ENCODE results near the gene MLEC. TPM values are rescaled to one million over a fixed set of nuclear protein-coding genes. Genes with fewer than 3 reads are reported as not detected.

Gene MLEC
- total and polyA plus RNA-seq, 2 of the 13 experiments (the other 11 are each of a cell fraction or from before 2014, with no cell fraction given), result 49.8 to 156 TPM

DNA sequence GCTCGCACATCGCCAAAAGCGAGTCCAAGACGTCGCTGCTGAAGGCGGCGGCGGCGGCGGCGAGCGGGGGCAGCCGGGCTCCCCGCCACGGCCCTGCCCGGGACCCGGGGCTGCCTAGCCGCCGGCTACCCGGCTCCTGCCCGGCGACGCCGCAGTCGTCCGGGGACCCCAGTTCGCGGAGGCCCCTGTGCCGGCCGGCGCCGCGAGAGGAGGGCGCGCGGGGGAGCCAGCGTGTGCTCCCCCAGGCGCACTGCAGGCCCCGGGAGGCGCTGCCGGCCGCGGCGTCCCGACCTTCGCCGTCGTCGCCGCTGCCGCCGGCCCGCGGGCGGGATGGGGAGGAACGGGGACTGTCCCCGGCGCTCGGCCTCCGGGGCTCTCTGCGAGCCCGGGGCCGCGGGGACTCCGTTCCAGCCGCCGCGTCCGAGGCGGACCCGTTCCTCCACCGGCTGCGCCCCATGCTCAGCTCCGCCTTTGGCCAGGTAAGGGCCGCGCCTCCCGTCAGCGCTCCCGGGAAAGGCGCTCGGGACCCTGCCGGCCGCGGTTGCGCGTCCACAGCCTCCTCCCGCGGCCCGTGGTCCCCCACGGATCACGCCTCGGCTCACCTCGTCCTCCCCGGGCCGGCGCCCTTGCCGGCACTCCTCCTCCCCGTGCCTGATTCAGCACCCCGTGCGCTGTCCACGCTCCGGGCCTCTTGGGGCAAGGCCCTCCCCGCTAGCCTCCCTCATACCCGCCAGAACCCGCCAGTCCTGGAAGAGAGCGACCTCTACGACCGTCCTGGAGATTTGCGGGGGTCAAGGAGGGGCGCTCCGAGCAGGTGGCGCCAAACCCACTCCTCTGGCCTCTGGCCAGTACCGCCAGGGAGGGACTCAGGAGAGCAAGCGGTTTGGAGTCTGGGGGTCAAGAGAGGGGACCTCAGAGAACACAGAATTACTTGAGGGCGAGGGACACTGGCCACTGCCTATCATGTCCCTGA lies 45.8 kb upstream of the MLEC start:
- ChIA-PET POLR2A (no interaction called here), CTCF (ENCODE audit: low intra/inter-chr PET ratio, low total read pairs) (no interaction called here)
- ATAC-seq (peak; percentile 83), FAIRE-seq (no peak), DNase-seq (ENCODE audit: low spot score) (peak; percentile 22)
- Histone ChIP-seq H4K20me1 (ENCODE audit: insufficient read depth, low read length) (peaks cover 6% of the 10 kb centered on the region; the same call in 1 of the 2 replicates), H3K9me3 (ENCODE audit: low read length) (no peaks in the 10 kb centered on the region), H3K4me3 (replicated peaks in 1 of 3; ENCODE audit: insufficient read depth in 1 of 3, low read depth in 2 of 3, low read length in 3 of 3) (peak overlapping the region; percentile 24 to 64 (median 33); a peak in 4 of 6 replicates), H3K27ac (ENCODE audit: extremely low read length, insufficient read depth, low read length) (no peak overlapping the region), H3K4me2 (ENCODE audit: low read depth, low read length) (peak overlapping the region; percentile 77), H3K79me2 (ENCODE audit: insufficient read depth, low read length) (no peaks in the 10 kb centered on the region), H2AFZ (ENCODE audit: low read length) (no peak overlapping the region), H3K4me1 (ENCODE audit: insufficient read depth, low read length) (peaks cover 15% of the 10 kb centered on the region), H3K9ac (ENCODE audit: insufficient read depth, low read depth, low read length) (no peak overlapping the region), H3K36me3 (replicated peaks in 1 of 2; ENCODE audit: control insufficient read depth in 1 of 2, insufficient read depth in 2 of 2, low read length in 2 of 2) (no peaks in the 10 kb centered on the region), H3K27me3 (ENCODE audit: control insufficient read depth in 1 of 2, insufficient read depth in 2 of 2, low read length in 2 of 2) (peaks cover 10 to 56% of the 10 kb centered on the region in 2 experiments; a peak in 3 of 5 replicates)
- BruUV-seq (replicated peaks), result no TSS peak
- 10% methylated on average over 13 of the region's 115 CpGs for WGBS (ENCODE audit: low lambda C conversion rate)
- in situ Hi-C loops (cut with HindIII; ENCODE audit: extremely low pct_ligation_motif_present, low pct_unique_long_range_greater_than_20kb) (no loop called here), intact Hi-C loops (cut with micrococcal nuclease; ENCODE audit: unreplicated experiment) (no loop called here)
- no peak for TF ChIP-seq MBD4 (IDR thresholded peaks at IDR 0.05; ENCODE audit: borderline replicate concordance, low read length)
- TF ChIP-seq GABPA (IDR thresholded peaks at IDR 0.05; ENCODE audit: low read depth, low read length), result no peak
- no peak for TF ChIP-seq GABPA (CRISPR knock-in tag; IDR thresholded peaks at IDR 0.05; ENCODE audit: low read depth)
- TF ChIP-seq CEBPG (CRISPR knock-in tag; IDR thresholded peaks at IDR 0.05), result no peak
- TF ChIP-seq CHCHD3 (CRISPR knock-in tag; IDR thresholded peaks at IDR 0.05), result no peak
- no peak for TF ChIP-seq SRSF4 (IDR thresholded peaks at IDR 0.05; ENCODE audit: low read depth, low read length, poor library complexity, severe bottlenecking)
- TF ChIP-seq ZNF709 (CRISPR knock-in tag; IDR thresholded peaks at IDR 0.05), result no peak
- TF ChIP-seq ISL2 (CRISPR knock-in tag; IDR thresholded peaks at IDR 0.05), result no peak
- no peak for TF ChIP-seq SCMH1 (CRISPR knock-in tag; IDR thresholded peaks at IDR 0.05; ENCODE audit: borderline replicate concordance)
- no peak for TF ChIP-seq ZNF207 (IDR thresholded peaks at IDR 0.05; ENCODE audit: borderline replicate concordance)
- TF ChIP-seq, protein P1, sequence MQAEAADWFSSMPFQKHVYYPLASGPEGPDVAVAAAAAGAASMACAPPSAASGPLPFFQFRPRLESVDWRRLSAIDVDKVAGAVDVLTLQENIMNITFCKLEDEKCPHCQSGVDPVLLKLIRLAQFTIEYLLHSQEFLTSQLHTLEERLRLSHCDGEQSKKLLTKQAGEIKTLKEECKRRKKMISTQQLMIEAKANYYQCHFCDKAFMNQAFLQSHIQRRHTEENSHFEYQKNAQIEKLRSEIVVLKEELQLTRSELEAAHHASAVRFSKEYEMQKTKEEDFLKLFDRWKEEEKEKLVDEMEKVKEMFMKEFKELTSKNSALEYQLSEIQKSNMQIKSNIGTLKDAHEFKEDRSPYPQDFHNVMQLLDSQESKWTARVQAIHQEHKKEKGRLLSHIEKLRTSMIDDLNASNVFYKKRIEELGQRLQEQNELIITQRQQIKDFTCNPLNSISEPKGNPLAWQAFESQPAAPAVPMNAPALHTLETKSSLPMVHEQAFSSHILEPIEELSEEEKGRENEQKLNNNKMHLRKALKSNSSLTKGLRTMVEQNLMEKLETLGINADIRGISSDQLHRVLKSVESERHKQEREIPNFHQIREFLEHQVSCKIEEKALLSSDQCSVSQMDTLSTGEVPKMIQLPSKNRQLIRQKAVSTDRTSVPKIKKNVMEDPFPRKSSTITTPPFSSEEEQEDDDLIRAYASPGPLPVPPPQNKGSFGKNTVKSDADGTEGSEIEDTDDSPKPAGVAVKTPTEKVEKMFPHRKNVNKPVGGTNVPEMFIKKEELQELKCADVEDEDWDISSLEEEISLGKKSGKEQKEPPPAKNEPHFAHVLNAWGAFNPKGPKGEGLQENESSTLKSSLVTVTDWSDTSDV (CRISPR knock-in tag; IDR thresholded peaks at IDR 0.05), result no peak
- TF ChIP-seq, protein P2, sequence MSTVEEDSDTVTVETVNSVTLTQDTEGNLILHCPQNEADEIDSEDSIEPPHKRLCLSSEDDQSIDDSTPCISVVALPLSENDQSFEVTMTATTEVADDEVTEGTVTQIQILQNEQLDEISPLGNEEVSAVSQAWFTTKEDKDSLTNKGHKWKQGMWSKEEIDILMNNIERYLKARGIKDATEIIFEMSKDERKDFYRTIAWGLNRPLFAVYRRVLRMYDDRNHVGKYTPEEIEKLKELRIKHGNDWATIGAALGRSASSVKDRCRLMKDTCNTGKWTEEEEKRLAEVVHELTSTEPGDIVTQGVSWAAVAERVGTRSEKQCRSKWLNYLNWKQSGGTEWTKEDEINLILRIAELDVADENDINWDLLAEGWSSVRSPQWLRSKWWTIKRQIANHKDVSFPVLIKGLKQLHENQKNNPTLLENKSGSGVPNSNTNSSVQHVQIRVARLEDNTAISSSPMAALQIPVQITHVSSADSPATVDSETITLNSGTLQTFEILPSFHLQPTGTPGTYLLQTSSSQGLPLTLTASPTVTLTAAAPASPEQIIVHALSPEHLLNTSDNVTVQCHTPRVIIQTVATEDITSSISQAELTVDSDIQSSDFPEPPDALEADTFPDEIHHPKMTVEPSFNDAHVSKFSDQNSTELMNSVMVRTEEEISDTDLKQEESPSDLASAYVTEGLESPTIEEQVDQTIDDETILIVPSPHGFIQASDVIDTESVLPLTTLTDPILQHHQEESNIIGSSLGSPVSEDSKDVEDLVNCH (CRISPR knock-in tag; IDR thresholded peaks at IDR 0.05), result no peak
- TF ChIP-seq MTA1 (CRISPR knock-in tag; IDR thresholded peaks at IDR 0.05; ENCODE audit: borderline replicate concordance), result no peak
- TF ChIP-seq ELF1 (CRISPR knock-in tag; IDR thresholded peaks at IDR 0.05), result no peak
- TF ChIP-seq ZNF781 (CRISPR knock-in tag; IDR thresholded peaks at IDR 0.05; ENCODE audit: borderline replicate concordance, not compliant biosample characterization), result no peak
- no peak for TF ChIP-seq SIN3B (IDR thresholded peaks at IDR 0.05; ENCODE audit: low read length)
- no peak for TF ChIP-seq ZNF780A (CRISPR knock-in tag; IDR thresholded peaks at IDR 0.05)
- no peak for TF ChIP-seq ZSCAN22 (CRISPR knock-in tag; IDR thresholded peaks at IDR 0.05)
